Testis (tissue), 3 donors: ENCODE data around the gene RPUSD3. TPM values are rescaled to one million over a fixed set of nuclear protein-coding genes. Genes with fewer than 3 reads are reported as not detected.

Source experiments
- DNase-seq: peaks from one replicate; pipeline ENCODE4 v3.0.0-alpha.2; 2019
- H3K27ac ChIP-seq, 2 donors: fragments of 200-600 bp; sonication (generic); one replicate each; pipeline ENCODE4 v1.5.1; 2019
- H3K27me3 ChIP-seq: fragments of 200-600 bp; sonication (generic); one replicate; pipeline ENCODE4 v1.5.1; 2019
- H3K36me3 ChIP-seq: fragments of 200-600 bp; sonication (generic); one replicate; pipeline ENCODE4 v1.5.1; 2017; ENCODE audit warnings: low read depth; ENCODE audit errors: missing control alignments
- H3K4me1 ChIP-seq: fragments of 200-600 bp; sonication (generic); one replicate; pipeline ENCODE4 v1.5.1; 2019
- H3K4me3 ChIP-seq, 2 donors: fragments of 200-600 bp; sonication (generic); one replicate each; pipeline ENCODE4 v1.5.1; 2017 to 2019
- H3K9me3 ChIP-seq: fragments of 200-600 bp; sonication (generic); one replicate; pipeline ENCODE4 v1.5.1; 2017
- POLR2A ChIP-seq: fragments of 450-650 bp; IDR thresholded peaks from one replicate; pipeline ENCODE4 v1.6.1; 2017; ENCODE audit warnings: antibody characterized with exemption, mild to moderate bottlenecking, moderate library complexity
- WGBS, 2 donors: methylation state at CpG; one replicate each; pipeline ENCODE4 v1.1.5; 2018; 5-methylcytosine and 5-hydroxymethylcytosine counted together
- intact Hi-C: fragments of 100-400 bp; cut with DNase I; formaldehyde crosslinking; loops from one replicate; pipeline ENCODE4 v1.15.1; 2023; ENCODE audit warnings: low total_unique reads
- polyA plus RNA-seq: library from polyadenylated mRNA; stranded (reverse); fragments of 350-450 nt; fragmentation: Illumina TruSeq; extraction: RNeasy Lipid Tissue Mini Kit (QIAGEN cat#74804); gene quantifications from one replicate; pipeline ENCODE4 v1.2.3, GENCODE V29; 2014; ENCODE audit warnings: low read depth, low replicate concordance; ENCODE audit not compliant: insufficient read depth
- total RNA-seq, 2 donors: library from RNA; depleted of rRNA; stranded (reverse); fragments of >200 nt; gene quantifications; one replicate each; pipeline ENCODE4 v1.2.3, GENCODE V29; 2016
- TF ChIP-seq, protein P1 (sequence below), 3 experiments: fragments of 450-650 bp in 2 of 3; fragments of 200-600 bp in 1 of 3; sonication (generic) in 1 of 3; IDR thresholded peaks; one replicate each; pipeline ENCODE4 v1.5.1; 2016 to 2019; ENCODE audit warnings: antibody characterized with exemption in 3 of 3, mild to moderate bottlenecking in 2 of 3, moderate library complexity in 1 of 3

Gene RPUSD3
- total and polyA plus RNA-seq, 3 donors from 2014 or later = 53.3 to 124 (median 63.4) TPM

DNA sequence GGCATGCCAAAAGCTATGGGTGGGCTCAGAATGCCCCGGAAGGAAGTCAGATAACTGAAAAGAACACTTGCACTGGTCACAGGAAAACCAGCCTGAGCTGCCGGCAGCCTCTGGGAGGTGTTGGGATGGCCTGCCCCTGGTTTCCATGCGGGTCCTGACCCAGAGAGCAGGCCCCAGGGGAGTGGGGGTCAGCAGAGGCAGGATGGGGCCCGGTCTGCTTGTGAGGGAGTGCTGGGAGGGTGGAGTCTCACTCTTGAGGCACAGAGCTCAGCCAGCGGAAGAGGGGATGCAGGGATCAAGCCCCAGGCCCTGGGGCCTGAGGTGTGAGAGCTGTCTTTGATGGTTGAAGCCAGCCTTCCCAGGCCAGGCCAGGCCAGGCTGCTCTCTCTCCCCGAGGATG is 2.4 kb upstream of the RPUSD3 start:
- no peak for DNase-seq
- no peaks in the 10 kb centered on the region for H3K36me3 ChIP-seq
- H3K27ac ChIP-seq = no peak overlapping the region
- no peak overlapping the region for H3K4me3 ChIP-seq
- 50 to 75% methylated on average over 6 of the region's 6 CpGs for WGBS, 2 donors
- intact Hi-C loops = no loop called here
- no peaks in the 10 kb centered on the region for H3K27me3 ChIP-seq
- H3K9me3 ChIP-seq = no peaks in the 10 kb centered on the region
- H3K4me1 ChIP-seq = peaks cover 3% of the 10 kb centered on the region
- TF ChIP-seq POLR2A = no peak
- TF ChIP-seq, protein P1, sequence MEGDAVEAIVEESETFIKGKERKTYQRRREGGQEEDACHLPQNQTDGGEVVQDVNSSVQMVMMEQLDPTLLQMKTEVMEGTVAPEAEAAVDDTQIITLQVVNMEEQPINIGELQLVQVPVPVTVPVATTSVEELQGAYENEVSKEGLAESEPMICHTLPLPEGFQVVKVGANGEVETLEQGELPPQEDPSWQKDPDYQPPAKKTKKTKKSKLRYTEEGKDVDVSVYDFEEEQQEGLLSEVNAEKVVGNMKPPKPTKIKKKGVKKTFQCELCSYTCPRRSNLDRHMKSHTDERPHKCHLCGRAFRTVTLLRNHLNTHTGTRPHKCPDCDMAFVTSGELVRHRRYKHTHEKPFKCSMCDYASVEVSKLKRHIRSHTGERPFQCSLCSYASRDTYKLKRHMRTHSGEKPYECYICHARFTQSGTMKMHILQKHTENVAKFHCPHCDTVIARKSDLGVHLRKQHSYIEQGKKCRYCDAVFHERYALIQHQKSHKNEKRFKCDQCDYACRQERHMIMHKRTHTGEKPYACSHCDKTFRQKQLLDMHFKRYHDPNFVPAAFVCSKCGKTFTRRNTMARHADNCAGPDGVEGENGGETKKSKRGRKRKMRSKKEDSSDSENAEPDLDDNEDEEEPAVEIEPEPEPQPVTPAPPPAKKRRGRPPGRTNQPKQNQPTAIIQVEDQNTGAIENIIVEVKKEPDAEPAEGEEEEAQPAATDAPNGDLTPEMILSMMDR (IDR thresholded peaks at IDR 0.05) = no peak

DNA sequence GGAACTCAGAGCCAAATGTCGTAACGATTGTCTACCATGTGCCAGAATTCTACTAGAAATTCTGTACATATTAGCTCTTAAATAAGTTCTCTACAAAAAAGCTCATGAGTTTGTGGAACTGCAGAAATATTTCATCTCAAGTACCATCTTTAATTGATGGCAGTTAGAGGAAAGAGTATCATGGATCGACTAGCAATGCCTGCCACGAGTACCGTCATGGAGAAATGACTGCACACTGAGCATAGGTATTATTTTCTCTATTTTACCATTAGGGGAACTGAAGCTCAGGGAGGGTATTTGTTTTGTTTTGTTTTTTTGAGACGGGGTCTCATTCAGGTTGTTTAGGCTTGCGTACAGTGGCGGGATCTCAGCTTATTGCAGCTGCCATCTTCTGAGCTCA is 2.8 kb downstream of the RPUSD3 start:
- no peaks in the 10 kb centered on the region for H3K36me3 ChIP-seq
- WGBS, 2 donors = 79 to 80% methylated on average over 8 of the region's 8 CpGs
- TF ChIP-seq, protein P1 (IDR thresholded peaks at IDR 0.05) = no peak
- TF ChIP-seq POLR2A = no peak

DNA sequence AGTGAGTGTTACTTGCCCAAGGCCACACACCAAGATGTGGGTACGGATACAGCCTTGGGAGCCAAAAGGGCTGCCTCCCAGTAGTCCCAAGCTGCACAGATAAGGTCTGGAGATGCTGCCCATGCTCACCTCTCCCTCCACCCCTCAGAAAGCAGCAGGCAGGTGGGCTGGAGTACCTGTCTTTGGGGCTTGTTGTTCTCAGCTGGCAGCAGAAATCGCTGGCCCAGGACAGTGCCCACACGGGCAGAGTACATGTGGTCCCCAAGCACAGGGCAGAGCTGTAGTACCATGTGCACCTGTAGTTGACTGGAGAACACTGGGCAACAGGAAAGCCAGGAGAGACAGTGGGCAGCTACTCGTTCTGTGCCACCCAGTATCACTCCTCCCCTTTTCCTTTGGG is 5.0 kb downstream of the RPUSD3 start:
- H3K4me3 ChIP-seq = no peak overlapping the region
- no peaks in the 10 kb centered on the region for H3K36me3 ChIP-seq

More for the DNA sequence above, 2.8 kb downstream of the RPUSD3 start:
- no peak overlapping the region for H3K27ac ChIP-seq
- H3K4me1 ChIP-seq = peaks cover 3% of the 10 kb centered on the region
- no peak overlapping the region for H3K4me3 ChIP-seq
- intact Hi-C loops = no loop called here
- no peak for DNase-seq
- no peaks in the 10 kb centered on the region for H3K9me3 ChIP-seq
- H3K27me3 ChIP-seq = no peaks in the 10 kb centered on the region

DNA sequence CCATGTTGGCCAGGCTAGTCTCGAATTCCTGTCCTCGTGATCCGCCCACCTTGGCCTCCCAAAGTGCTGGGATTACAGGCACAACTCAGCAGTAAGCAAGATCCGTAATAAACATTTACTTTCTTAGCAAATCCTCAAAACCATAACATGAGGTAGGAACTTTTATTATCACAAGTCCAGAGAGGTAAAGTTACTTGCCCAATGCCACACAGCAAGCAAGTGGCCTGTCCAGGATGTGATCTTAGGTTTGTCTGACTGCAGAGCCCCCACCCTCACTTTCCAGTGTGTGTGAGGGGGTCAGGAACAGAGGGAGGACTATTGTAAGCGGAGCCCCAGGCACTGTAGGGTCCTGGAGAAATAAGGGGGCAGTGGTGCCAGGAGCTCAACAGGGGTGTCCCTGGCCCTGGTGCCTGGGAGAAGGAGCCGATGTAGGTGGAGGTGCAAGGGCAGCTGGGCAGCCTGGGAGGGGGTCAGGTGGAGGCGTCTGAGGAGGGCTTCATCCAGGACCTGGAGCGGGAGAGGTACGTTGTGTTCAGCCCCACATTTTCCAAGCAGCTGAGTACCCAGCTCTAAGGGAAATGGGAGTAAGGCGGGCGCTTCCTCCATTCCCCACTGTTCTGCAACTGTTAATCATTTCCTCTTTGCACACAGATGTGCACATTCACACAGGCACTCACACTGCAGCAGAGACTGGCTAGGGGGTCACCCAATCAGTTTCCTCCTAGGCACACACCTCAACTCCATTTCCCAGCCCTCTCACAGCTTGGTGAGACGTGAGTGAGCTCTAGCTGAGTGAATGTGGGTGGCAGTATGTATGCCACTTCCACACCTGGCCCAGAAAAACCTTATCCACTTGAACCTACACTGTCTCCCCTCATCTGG is 5.9 kb downstream of the RPUSD3 start:
- TF ChIP-seq, protein P1 (IDR thresholded peaks at IDR 0.05) = no peak
- no peak for TF ChIP-seq POLR2A
- intact Hi-C loops = no loop called here
- Histone ChIP-seq H3K9me3 (no peaks in the 10 kb centered on the region), H3K36me3 (no peaks in the 10 kb centered on the region), H3K4me1 (peaks cover 3% of the 10 kb centered on the region), H3K4me3 (no peak overlapping the region), H3K27me3 (no peaks in the 10 kb centered on the region), H3K27ac (no peak overlapping the region)
- DNase-seq = no peak
- 86 to 90% methylated on average over 8 to 12 of the region's 12 CpGs for WGBS, 2 donors

More for the DNA sequence above, 5.0 kb downstream of the RPUSD3 start:
- Histone ChIP-seq H3K27me3 (no peaks in the 10 kb centered on the region), H3K4me1 (peaks cover 3% of the 10 kb centered on the region), H3K27ac (no peak overlapping the region), H3K9me3 (no peaks in the 10 kb centered on the region)
- DNase-seq = no peak
- no peak for TF ChIP-seq POLR2A
- TF ChIP-seq, protein P1 (IDR thresholded peaks at IDR 0.05) = no peak
- intact Hi-C loops = no loop called here
- 75% methylated on average over 4 of the region's 4 CpGs; no CpG with 5 or more reads in 1 of the 2 donors for WGBS, 2 donors
